Mononuclear cell (primary cell): ENCODE measurements around the gene DHRS3. TPM values are rescaled to one million over a fixed set of nuclear protein-coding genes. Genes with fewer than 3 reads are reported as not detected.
A peak's percentile ranks its signal among the peaks of the same experiment; 100 is the strongest.

Experiments
- H3K27me3 ChIP-seq: 2 replicates; pipeline ENCODE4 v1.6.0; 2011; ENCODE audit warnings: low read length, control low read depth; ENCODE audit not compliant: insufficient read depth
- H3K4me1 ChIP-seq: 2 replicates; pipeline ENCODE4 v1.5.1; 2011; ENCODE audit warnings: mild to moderate bottlenecking, low read length, control low read depth; ENCODE audit not compliant: insufficient read depth
- H3K4me3 ChIP-seq: 2 replicates; pipeline ENCODE4 v1.5.1; 2011; ENCODE audit warnings: mild to moderate bottlenecking, low read length, moderate library complexity
- H3K9me3 ChIP-seq: 2 replicates; pipeline ENCODE4 v1.5.1; 2011; ENCODE audit warnings: low read depth, mild to moderate bottlenecking, control low read depth, low read length
- total RNA-seq: library from RNA; depleted of rRNA; stranded (reverse); fragments of >200 nt; gene quantifications from one replicate; pipeline ENCODE4 v1.2.3, GENCODE V29; 2012

DHRS3 gene
- total RNA-seq, 1 donor, result 80.4 TPM

GRCh38 chr1:12629511-12629956 lies 11.5 kb upstream of the DHRS3 start:
- Histone ChIP-seq H3K4me3 (no peak overlapping the region), H3K4me1 (peaks cover 37% of the 10 kb centered on the region), H3K27me3 (no peaks in the 10 kb centered on the region), H3K9me3 (no peaks in the 10 kb centered on the region)

GRCh38 chr1:12627296-12627695 lies 9.3 kb upstream of the DHRS3 start:
- no peaks in the 10 kb centered on the region for H3K9me3 ChIP-seq

GRCh38 chr1:12626888-12627287 lies 8.9 kb upstream of the DHRS3 start:
- Histone ChIP-seq H3K4me1 (peaks cover 17% of the 10 kb centered on the region), H3K9me3 (no peaks in the 10 kb centered on the region), H3K27me3 (no peaks in the 10 kb centered on the region), H3K4me3 (no peak overlapping the region)

More at GRCh38 chr1:12627296-12627695, 9.3 kb upstream of the DHRS3 start:
- peaks cover 21% of the 10 kb centered on the region for H3K4me1 ChIP-seq
- H3K4me3 ChIP-seq, result no peak overlapping the region
- no peaks in the 10 kb centered on the region for H3K27me3 ChIP-seq

- Histone ChIP-seq H3K9me3 (no peaks in the 10 kb centered on the region), H3K4me1 (peaks cover 8% of the 10 kb centered on the region), H3K27me3 (no peaks in the 10 kb centered on the region), H3K4me3 (no peak overlapping the region)
Observed at GRCh38 chr1:12625276-12625675, 7.3 kb upstream of the DHRS3 start.

GRCh38 chr1:12622506-12622905 lies 4.5 kb upstream of the DHRS3 start:
- H3K27me3 ChIP-seq, result peaks cover 5% of the 10 kb centered on the region
- H3K4me1 ChIP-seq, result peaks cover 35% of the 10 kb centered on the region
- H3K9me3 ChIP-seq, result no peaks in the 10 kb centered on the region
- H3K4me3 ChIP-seq, result no peak overlapping the region

- peaks cover 9% of the 10 kb centered on the region for H3K27me3 ChIP-seq
- no peaks in the 10 kb centered on the region for H3K9me3 ChIP-seq
- H3K4me1 ChIP-seq, result peaks cover 43% of the 10 kb centered on the region
- H3K4me3 ChIP-seq, result no peak overlapping the region
Observed at GRCh38 chr1:12621346-12622335, 3.6 kb upstream of the DHRS3 start.

GRCh38 chr1:12620931-12621330 lies 2.9 kb upstream of the DHRS3 start:
- Histone ChIP-seq H3K4me3 (no peak overlapping the region), H3K27me3 (peaks cover 9% of the 10 kb centered on the region), H3K4me1 (peaks cover 50% of the 10 kb centered on the region), H3K9me3 (no peaks in the 10 kb centered on the region)

- H3K9me3 ChIP-seq, result no peaks in the 10 kb centered on the region
- peaks cover 55% of the 10 kb centered on the region for H3K4me1 ChIP-seq
- H3K27me3 ChIP-seq, result peaks cover 9% of the 10 kb centered on the region
- no peak overlapping the region for H3K4me3 ChIP-seq
Observed at GRCh38 chr1:12620488-12620865, 2.5 kb upstream of the DHRS3 start.

- Histone ChIP-seq H3K9me3 (no peaks in the 10 kb centered on the region), H3K27me3 (peaks cover 9% of the 10 kb centered on the region), H3K4me3 (peak overlapping the region; percentile 59), H3K4me1 (peaks cover 60% of the 10 kb centered on the region)
Observed at GRCh38 chr1:12619792-12620487, 1.9 kb upstream of the DHRS3 start.

- Histone ChIP-seq H3K4me3 (peak overlapping the region; percentile 59), H3K4me1 (peaks cover 68% of the 10 kb centered on the region)
Observed at GRCh38 chr1:12618965-12619791, 1.2 kb upstream of the DHRS3 start.

GRCh38 chr1:12618661-12618964 lies 603 bp upstream of the DHRS3 start:
- no peaks in the 10 kb centered on the region for H3K9me3 ChIP-seq
- H3K4me3 ChIP-seq, result peak overlapping the region; percentile 59
- peaks cover 69% of the 10 kb centered on the region for H3K4me1 ChIP-seq
- H3K27me3 ChIP-seq, result peaks cover 9% of the 10 kb centered on the region

More at GRCh38 chr1:12618965-12619791, 1.2 kb upstream of the DHRS3 start:
- H3K9me3 ChIP-seq, result no peaks in the 10 kb centered on the region
- H3K27me3 ChIP-seq, result peaks cover 9% of the 10 kb centered on the region

- peaks cover 9% of the 10 kb centered on the region for H3K27me3 ChIP-seq
- H3K9me3 ChIP-seq, result no peaks in the 10 kb centered on the region
- peaks cover 69% of the 10 kb centered on the region for H3K4me1 ChIP-seq
- H3K4me3 ChIP-seq, result peak overlapping the region; percentile 59
Observed at GRCh38 chr1:12617511-12617900, 504 bp downstream of the DHRS3 start.

- Histone ChIP-seq H3K4me1 (peaks cover 69% of the 10 kb centered on the region), H3K27me3 (peaks cover 9% of the 10 kb centered on the region), H3K9me3 (no peaks in the 10 kb centered on the region), H3K4me3 (peak overlapping the region; percentile 59)
Observed at GRCh38 chr1:12616709-12617373, 1.2 kb downstream of the DHRS3 start.
